Endothelial cell of umbilical vein (primary cell): ENCODE measurements around the gene GMEB2. TPM values are rescaled to one million over a fixed set of nuclear protein-coding genes. Genes with fewer than 3 reads are reported as not detected.

Experiments used
- BruUV-seq: library from RNA; stranded (reverse); fragments of 400-500 nt; replicated peaks from 2 replicates; lab custom pipeline; 2021; lab: Mats Ljungman, UMichigan
- CTCF ChIA-PET: fragments of 300-600, 350-600 bp; sonication (Branson Sonifier 250); formaldehyde crosslinking; loops from one replicate; lab custom pipeline; 2021; ENCODE audit warnings: antibody characterized with exemption, inconsistent platforms; lab: Charles Lee
- POLR2A ChIA-PET: fragments of 300-600, 350-600 bp; sonication (Branson Sonifier 250); formaldehyde crosslinking; loops from one replicate; lab custom pipeline; 2021; ENCODE audit warnings: antibody characterized with exemption, inconsistent platforms; lab: Charles Lee
- DNase-seq: peaks from one replicate; pipeline ENCODE4 v3.0.0-alpha.2; 2011; ENCODE audit warnings: low read depth, low spot score
- FAIRE-seq: peaks from 2 replicates; lab custom pipeline; 2011; peaks lifted over from hg19 to GRCh38; lab: Jason Lieb, UNC
- H2AFZ ChIP-seq: 2 replicates; pipeline ENCODE4 v1.6.0; 2012; ENCODE audit warnings: low read depth, low read length, control low read depth, inconsistent platforms
- H3K27ac ChIP-seq: 2 replicates; pipeline ENCODE4 v1.5.1; 2011; ENCODE audit warnings: low read depth, mild to moderate bottlenecking, control low read depth, low read length, moderate library complexity; ENCODE audit not compliant: insufficient read depth
- H3K27me3 ChIP-seq, 2 experiments: 2 replicates each; pipeline versions ENCODE4 v1.6.0 to v1.6.1; 2011; ENCODE audit warnings: low read length in 2 of 2, mixed read lengths in 1 of 2; ENCODE audit not compliant: control insufficient read depth in 2 of 2, insufficient read depth in 2 of 2
- H3K36me3 ChIP-seq, 2 experiments: 2 replicates in 1 of 2; 3 replicates in 1 of 2; pipeline ENCODE4 v1.5.1; 2011; ENCODE audit warnings: low read length in 2 of 2, mild to moderate bottlenecking in 1 of 2, moderate library complexity in 1 of 2; ENCODE audit not compliant: control insufficient read depth in 2 of 2, insufficient read depth in 2 of 2; ENCODE audit errors: extremely low read depth in 1 of 2
- H3K4me1 ChIP-seq: 3 replicates; pipeline ENCODE4 v1.5.1; 2011; ENCODE audit warnings: mild to moderate bottlenecking, low read length; ENCODE audit not compliant: control insufficient read depth, insufficient read depth; ENCODE audit errors: extremely low read depth
- H3K4me2 ChIP-seq: 2 replicates; pipeline ENCODE4 v1.6.1; 2011; ENCODE audit warnings: low read length, control low read depth, mixed read lengths; ENCODE audit not compliant: insufficient read depth
- H3K4me3 ChIP-seq, 3 experiments: fragments of 200-600 bp in 1 of 3; sonication (generic), shearing (Covaris generic) in 1 of 3; replicated peaks in 1 of 3; 2 replicates each; pipeline ENCODE4 v1.5.1; 2011 to 2016; ENCODE audit warnings: control low read depth in 3 of 3, low read length in 3 of 3, mild to moderate bottlenecking in 2 of 3, inconsistent platforms in 1 of 3, low read depth in 1 of 3, moderate library complexity in 1 of 3; ENCODE audit not compliant: insufficient read depth in 1 of 3
- H3K79me2 ChIP-seq: 2 replicates; pipeline ENCODE4 v1.6.0; 2012; ENCODE audit warnings: low read length, inconsistent platforms; ENCODE audit not compliant: control insufficient read depth, insufficient read depth
- H3K9ac ChIP-seq: replicated peaks from 2 replicates; pipeline ENCODE3; 2011; ENCODE audit warnings: low read length, control low read depth; ENCODE audit not compliant: insufficient read depth; ENCODE audit errors: extremely low read depth
- H3K9me1 ChIP-seq: replicated peaks from 3 replicates; pipeline ENCODE4 v1.6.0; 2011; ENCODE audit warnings: mild to moderate bottlenecking, low read length; ENCODE audit not compliant: control insufficient read depth, insufficient read depth; ENCODE audit errors: extremely low read depth
- H3K9me3 ChIP-seq: replicated peaks from 2 replicates; pipeline ENCODE4 v1.5.1; 2012; ENCODE audit warnings: low read length, inconsistent platforms; ENCODE audit not compliant: control insufficient read depth, insufficient read depth
- H4K20me1 ChIP-seq: replicated peaks from 2 replicates; pipeline ENCODE3; 2011; ENCODE audit warnings: mild to moderate bottlenecking, low read length; ENCODE audit not compliant: control insufficient read depth, insufficient read depth; ENCODE audit errors: extremely low read depth
- EZH2 ChIP-seq: IDR thresholded peaks from 2 replicates; pipeline ENCODE4 v1.6.1; 2012; ENCODE audit warnings: borderline replicate concordance, low read depth, mild to moderate bottlenecking, moderate library complexity, low read length, inconsistent platforms; ENCODE audit not compliant: severe bottlenecking
- FOS ChIP-seq: IDR thresholded peaks from 2 replicates; pipeline ENCODE4 v1.6.1; 2011; ENCODE audit warnings: mild to moderate bottlenecking, low read length, moderate library complexity, borderline replicate concordance; ENCODE audit not compliant: insufficient read depth
- GATA2 ChIP-seq: IDR thresholded peaks from 2 replicates; pipeline ENCODE4 v1.7.0; 2011; ENCODE audit warnings: low read depth, mild to moderate bottlenecking, moderate library complexity, mixed read lengths, low read length; ENCODE audit not compliant: insufficient read length, insufficient read depth
- JUN ChIP-seq: IDR thresholded peaks from 2 replicates; pipeline ENCODE4 v1.6.1; 2011; ENCODE audit warnings: borderline replicate concordance, low read depth; ENCODE audit not compliant: insufficient read length, insufficient read depth
- MYC ChIP-seq: IDR thresholded peaks from one replicate; pipeline ENCODE4 v1.6.1; 2011; ENCODE audit warnings: mild to moderate bottlenecking, low read depth, low read length
- POLR2A ChIP-seq: IDR thresholded peaks from 2 replicates; pipeline ENCODE4 v1.6.1; 2012; ENCODE audit warnings: low read depth, mild to moderate bottlenecking, control low read depth, low read length
- POLR2AphosphoS5 ChIP-seq: IDR thresholded peaks from 2 replicates; pipeline ENCODE4 v1.6.1; 2012; ENCODE audit warnings: low read depth, mild to moderate bottlenecking, control low read depth, low read length, moderate library complexity; ENCODE audit not compliant: insufficient read depth
- dilution Hi-C: fragments of 300-500 bp; cut with MboI; formaldehyde crosslinking; loops from one replicate; pipeline ENCODE4 v1.15.0; 2019; ENCODE audit warnings: low sequenced_read_pairs; ENCODE audit not compliant: extremely low pct_ligation_motif_present
- intact Hi-C: fragments of 100-400 bp; cut with micrococcal nuclease; formaldehyde crosslinking; loops from one replicate; pipeline ENCODE4 v1.10.0; 2022
- polyA plus RNA-seq, 4 experiments: library from polyadenylated mRNA; depleted of rRNA in 3 of 4; stranded (reverse) in 3 of 4; unstranded in 1 of 4; fragments of >200 nt; gene quantifications; 2 replicates each; pipeline versions ENCODE4 v1.2.1 to v1.2.3, GENCODE V29; 2011 to 2012; ENCODE audit warnings: missing spikeins in 1 of 4
- total RNA-seq: library from RNA; stranded (reverse); gene quantifications from 2 replicates; pipeline ENCODE4 v1.2.3, GENCODE V29; 2021
- TF ChIP-seq, protein P1 (sequence below), 2 donors: IDR thresholded peaks; 1 replicate in 1 of 2; 2 replicates in 1 of 2; pipeline ENCODE4 v1.5.1; 2011; ENCODE audit warnings: low read length in 2 of 2, mild to moderate bottlenecking in 2 of 2, moderate library complexity in 2 of 2, control low read depth in 1 of 2, inconsistent platforms in 1 of 2, low read depth in 1 of 2; ENCODE audit not compliant: insufficient read depth in 1 of 2; ENCODE audit errors: extremely low read depth in 1 of 2

The GMEB2 gene
- total and polyA plus RNA-seq, 2 donors (not counting 3 experiments of a cell fraction or from before 2014, with no cell fraction given) = 12.7 to 14.1 TPM

- no TSS peak for BruUV-seq
- no peak for FAIRE-seq
These were observed 68.0 kb downstream of the GMEB2 start for GRCh38 chr20:63558804-63559484.

GRCh38 chr20:63557481-63557891, 69.4 kb downstream of the GMEB2 start:
- BruUV-seq = no TSS peak

More at GRCh38 chr20:63558804-63559484, 68.0 kb downstream of the GMEB2 start:
- dilution Hi-C loops = no loop called here
- Histone ChIP-seq H3K9me1 (no peaks in the 10 kb centered on the region), H3K36me3 (peaks cover 0 to 13% of the 10 kb centered on the region in 2 experiments), H3K9ac (no peak overlapping the region), H3K4me1 (no peaks in the 10 kb centered on the region), H4K20me1 (no peaks in the 10 kb centered on the region), H3K9me3 (no peaks in the 10 kb centered on the region), H2AFZ (no peak overlapping the region), H3K4me3 (no peak overlapping the region), H3K79me2 (no peaks in the 10 kb centered on the region), H3K4me2 (no peak overlapping the region), H3K27me3 (no peaks in the 10 kb centered on the region), H3K27ac (no peak overlapping the region)
- TF ChIP-seq, protein P1, sequence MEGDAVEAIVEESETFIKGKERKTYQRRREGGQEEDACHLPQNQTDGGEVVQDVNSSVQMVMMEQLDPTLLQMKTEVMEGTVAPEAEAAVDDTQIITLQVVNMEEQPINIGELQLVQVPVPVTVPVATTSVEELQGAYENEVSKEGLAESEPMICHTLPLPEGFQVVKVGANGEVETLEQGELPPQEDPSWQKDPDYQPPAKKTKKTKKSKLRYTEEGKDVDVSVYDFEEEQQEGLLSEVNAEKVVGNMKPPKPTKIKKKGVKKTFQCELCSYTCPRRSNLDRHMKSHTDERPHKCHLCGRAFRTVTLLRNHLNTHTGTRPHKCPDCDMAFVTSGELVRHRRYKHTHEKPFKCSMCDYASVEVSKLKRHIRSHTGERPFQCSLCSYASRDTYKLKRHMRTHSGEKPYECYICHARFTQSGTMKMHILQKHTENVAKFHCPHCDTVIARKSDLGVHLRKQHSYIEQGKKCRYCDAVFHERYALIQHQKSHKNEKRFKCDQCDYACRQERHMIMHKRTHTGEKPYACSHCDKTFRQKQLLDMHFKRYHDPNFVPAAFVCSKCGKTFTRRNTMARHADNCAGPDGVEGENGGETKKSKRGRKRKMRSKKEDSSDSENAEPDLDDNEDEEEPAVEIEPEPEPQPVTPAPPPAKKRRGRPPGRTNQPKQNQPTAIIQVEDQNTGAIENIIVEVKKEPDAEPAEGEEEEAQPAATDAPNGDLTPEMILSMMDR (IDR thresholded peaks at IDR 0.05; ENCODE audit: extremely low read depth in 1 of 2, insufficient read depth in 1 of 2, low read depth in 1 of 2, low read length in 2 of 2) = no peak
- no peak for TF ChIP-seq POLR2A
- DNase-seq = no peak
- ChIA-PET POLR2A (no interaction called here), CTCF (interaction anchor here (0.6 kb wide), 1 partner anchor 21 kb away, joined by 3 read pairs; no protein-coding TSS in a partner anchor)
- intact Hi-C loops = no loop called here

More at GRCh38 chr20:63557481-63557891, 69.4 kb downstream of the GMEB2 start:
- Histone ChIP-seq H4K20me1 (no peaks in the 10 kb centered on the region), H3K4me3 (no peak overlapping the region), H3K36me3 (peaks cover 0 to 11% of the 10 kb centered on the region in 2 experiments), H3K9ac (no peak overlapping the region), H3K9me1 (no peaks in the 10 kb centered on the region), H2AFZ (no peak overlapping the region), H3K9me3 (no peaks in the 10 kb centered on the region), H3K27me3 (no peaks in the 10 kb centered on the region), H3K4me1 (no peaks in the 10 kb centered on the region), H3K27ac (no peak overlapping the region), H3K79me2 (no peaks in the 10 kb centered on the region), H3K4me2 (no peak overlapping the region)
- dilution Hi-C loops (no loop called here), intact Hi-C loops (no loop called here)
- DNase-seq (no peak), FAIRE-seq (no peak)
- ChIA-PET CTCF (no interaction called here), POLR2A (no interaction called here)
- TF ChIP-seq EZH2 (no peak), FOS (no peak), MYC (no peak), JUN (no peak), POLR2A (no peak), POLR2AphosphoS5 (no peak), GATA2 (no peak)
- TF ChIP-seq, protein P1 (IDR thresholded peaks at IDR 0.05; ENCODE audit: extremely low read depth in 1 of 2, insufficient read depth in 1 of 2, low read depth in 1 of 2, low read length in 2 of 2) = no peak
